Fibroblast of mammary gland (primary cell): ENCODE measurements around the gene KIR2DL3.
"Not testable (repeated sequence)": the region's sequence is repeated elsewhere in the genome, so short reads cannot be mapped to it uniquely, and the experiment has no call there.

ENCODE experiments used
- DNase-seq: peaks from one replicate; pipeline ENCODE4 v3.0.0-alpha.2; 2010; ENCODE audit warnings: low read depth
- H3K4me3 ChIP-seq: 2 replicates; pipeline ENCODE4 v1.5.1; 2011; ENCODE audit warnings: low read depth, mild to moderate bottlenecking, low read length, moderate library complexity; ENCODE audit not compliant: control insufficient read depth

Gene KIR2DL3

DNA sequence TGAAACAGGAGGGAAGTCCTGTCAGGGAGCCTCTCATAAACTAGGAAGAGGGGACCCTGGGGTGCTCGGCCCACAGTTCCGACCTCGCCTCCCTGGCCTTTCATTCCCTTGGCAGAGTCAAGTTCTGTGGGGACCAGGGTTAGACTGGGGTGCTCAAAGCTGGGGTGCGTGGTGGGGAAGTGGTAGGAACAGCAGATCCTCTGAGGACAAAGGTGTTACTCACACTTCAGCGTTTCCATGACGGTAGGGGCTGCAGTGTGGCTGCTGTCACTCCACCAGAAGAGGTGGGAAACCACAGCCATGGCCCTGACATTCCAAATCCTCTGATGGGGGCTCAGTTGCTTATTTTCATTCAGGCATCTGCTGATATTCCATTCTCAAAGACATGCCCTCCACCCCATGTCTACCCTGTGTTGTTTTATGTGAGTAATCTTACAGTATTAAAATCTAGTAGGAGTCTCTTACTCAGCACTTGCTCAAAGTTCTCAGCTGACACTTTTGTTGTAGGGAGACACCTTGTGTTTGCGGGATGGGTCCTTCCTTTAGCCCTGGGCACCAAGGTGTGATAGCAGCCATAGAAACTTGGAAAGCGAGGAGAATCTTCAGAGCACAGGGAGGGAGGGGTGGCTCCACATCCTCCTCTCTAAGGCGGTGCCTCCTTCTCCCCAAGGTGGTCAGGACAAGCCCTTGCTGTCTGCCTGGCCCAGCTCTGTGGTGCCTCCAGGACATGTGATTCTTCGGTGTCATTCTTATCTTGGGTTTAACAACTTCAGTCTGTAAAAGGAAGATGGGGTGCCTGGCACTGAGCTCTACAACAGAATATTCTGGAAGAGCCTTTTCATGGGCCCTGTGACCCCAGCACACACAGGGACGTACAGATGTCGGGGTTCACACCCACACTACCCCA, 18.1 kb downstream of the KIR2DL3 start:
- not testable (repeated sequence) for DNase-seq

DNA sequence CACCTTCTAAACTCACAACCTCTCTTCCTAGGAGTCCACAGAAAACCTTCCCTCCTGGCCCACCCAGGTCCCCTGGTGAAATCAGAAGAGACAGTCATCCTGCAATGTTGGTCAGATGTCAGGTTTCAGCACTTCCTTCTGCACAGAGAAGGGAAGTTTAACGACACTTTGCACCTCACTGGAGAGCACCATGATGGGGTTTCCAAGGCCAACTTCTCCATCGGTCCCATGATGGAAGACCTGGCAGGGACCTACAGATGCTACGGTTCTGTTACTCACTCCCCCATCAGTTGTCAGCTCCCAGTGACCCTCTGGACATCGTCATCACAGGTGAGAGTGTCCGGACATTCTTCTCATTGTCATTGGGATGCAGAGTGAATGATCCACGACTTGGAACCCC, 20.3 kb downstream of the KIR2DL3 start:
- not testable (repeated sequence) for DNase-seq, H3K4me3 ChIP-seq

More for the DNA sequence above, 18.1 kb downstream of the KIR2DL3 start:
- H3K4me3 ChIP-seq = not testable (repeated sequence)

DNA sequence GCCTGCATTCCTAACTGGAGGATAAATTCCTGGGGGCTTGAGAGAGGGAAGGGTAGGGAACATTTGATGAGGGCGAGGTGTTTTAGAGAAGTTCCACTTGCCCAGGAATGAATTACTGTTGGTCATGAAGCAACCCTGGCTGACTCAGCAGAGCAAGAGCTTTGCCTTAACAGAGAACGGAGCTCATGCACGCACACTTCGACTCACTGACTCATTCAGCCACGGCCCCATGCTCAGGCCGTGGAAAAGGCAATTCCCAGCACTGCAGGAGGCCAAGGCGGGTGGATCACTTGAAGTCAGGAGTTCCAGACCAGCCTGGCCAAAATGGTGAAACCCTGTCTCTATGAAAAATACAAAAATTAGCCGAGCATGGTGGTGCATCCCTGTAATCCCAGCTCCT, 25.9 kb downstream of the KIR2DL3 start:
- DNase-seq, H3K4me3 ChIP-seq: not testable (repeated sequence)

DNA sequence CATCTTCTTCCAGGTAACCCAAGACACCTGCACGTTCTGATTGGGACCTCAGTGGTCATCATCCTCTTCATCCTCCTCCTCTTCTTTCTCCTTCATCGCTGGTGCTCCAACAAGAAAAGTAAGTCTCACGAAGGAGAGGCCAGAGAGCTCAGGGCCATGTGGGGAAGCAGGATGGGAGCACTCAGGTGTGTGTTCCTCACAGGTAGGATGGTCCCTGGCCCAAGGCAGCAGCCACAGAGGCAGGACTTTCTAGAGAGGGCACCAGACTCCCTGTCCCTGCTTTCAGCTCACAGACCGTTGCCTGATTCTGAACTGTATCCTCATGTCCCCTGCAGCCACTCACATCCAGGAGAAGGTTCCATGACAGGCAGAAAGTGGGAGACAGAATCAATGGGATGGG, 28.2 kb downstream of the KIR2DL3 start:
- not testable (repeated sequence) for DNase-seq, H3K4me3 ChIP-seq

DNA sequence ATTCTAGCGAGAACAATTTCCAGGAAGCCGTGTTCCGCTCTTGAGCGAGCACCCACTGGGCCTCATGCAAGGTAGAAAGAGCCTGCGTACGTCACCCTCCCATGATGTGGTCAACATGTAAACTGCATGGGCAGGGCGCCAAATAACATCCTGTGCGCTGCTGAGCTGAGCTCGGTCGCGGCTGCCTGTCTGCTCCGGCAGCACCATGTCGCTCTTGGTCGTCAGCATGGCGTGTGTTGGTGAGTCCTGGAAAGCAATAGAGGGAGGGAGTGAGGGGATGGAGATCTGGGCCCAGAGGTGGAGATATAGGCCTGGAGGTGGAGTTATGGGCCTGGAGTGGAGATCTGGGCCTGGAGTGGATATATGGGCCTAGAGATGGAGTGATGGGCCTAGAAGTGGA, 31.3 kb downstream of the KIR2DL3 start, which contains the start of gene KIR2DL1:
KIR2DL1 (plus strand) TSS at position 148 of the 400 bp plus-strand sequence; CDS start at position 206, 58 bp downstream.
- DNase-seq, H3K4me3 ChIP-seq: not testable (repeated sequence)

DNA sequence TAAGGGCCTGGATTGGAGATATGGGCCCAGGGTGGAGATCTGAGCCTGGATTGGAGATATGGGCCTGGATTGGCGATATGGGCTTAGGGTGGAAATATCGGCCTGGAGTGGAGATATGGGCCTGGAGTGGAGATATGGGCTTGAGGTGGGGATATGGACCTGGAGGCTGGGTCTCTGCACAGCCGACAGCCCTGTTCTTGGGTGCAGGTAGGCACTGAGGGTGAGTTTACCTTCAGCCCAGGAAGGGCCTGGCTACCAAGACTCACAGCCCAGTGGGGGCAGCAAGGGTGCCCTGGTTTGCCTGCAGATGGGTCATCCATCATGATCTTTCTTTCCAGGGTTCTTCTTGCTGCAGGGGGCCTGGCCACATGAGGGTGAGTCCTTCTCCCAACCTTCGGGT, 32.2 kb downstream of the KIR2DL3 start:
- DNase-seq, H3K4me3 ChIP-seq: not testable (repeated sequence)

DNA sequence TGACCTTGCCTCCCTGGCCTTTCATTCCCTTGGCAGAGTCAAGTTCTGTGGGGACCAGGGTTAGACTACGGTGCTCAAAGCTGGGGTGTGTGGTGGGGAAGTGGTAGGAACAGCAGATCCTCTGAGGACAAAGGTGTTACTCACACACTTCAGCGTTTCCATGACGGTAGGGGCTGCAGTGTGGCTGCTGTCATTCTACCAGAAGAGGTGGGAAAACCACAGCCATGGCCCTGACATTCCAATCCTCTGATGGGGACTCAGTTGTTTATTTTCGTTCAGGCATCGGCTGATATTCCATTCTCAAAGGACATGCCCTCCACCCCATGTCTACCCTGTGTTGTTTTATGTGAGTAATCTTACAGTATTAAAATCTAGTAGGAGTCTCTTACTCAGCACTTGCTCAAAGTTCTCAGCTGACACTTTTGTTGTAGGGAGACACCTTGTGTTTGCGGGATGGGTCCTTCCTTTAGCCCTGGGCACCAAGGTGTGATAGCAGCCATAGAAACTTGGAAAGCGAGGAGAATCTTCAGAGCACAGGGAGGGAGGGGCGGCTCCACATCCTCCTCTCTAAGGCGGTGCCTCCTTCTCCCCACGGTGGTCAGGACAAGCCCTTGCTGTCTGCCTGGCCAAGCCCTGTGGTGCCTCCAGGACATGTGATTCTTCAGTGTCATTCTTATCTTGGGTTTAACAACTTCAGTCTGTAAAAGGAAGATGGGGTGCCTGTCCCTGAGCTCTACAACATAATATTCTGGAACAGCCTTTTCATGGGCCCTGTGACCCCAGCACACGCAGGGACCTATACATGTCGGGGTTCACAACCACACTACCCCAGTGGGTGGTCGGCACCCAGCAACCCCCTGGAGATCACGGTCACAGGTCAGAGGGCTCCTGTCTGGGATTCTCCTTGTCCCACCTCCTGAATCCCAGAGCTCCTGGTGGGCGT, 33.0 kb downstream of the KIR2DL3 start:
- not testable (repeated sequence) for DNase-seq, H3K4me3 ChIP-seq

DNA sequence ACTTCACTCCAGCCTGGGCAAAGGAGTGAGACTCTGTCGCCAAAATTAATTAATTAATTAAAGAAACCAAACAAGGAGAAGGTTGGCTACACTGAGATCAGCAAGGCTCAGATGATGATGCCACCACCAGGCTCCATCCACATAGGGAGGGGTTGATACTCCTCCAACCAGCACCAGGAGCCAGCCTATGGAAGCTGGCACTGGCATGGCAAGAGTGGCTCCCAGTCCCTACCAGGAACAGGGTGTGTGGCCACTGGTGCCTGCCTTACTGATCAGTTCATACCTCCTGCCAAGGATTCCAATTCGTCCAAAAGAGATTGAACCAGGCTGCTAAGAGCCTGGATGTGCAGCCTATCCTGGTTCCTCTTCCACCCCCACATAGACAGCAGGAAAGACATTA, 34.4 kb downstream of the KIR2DL3 start:
- DNase-seq = not testable (repeated sequence)

DNA sequence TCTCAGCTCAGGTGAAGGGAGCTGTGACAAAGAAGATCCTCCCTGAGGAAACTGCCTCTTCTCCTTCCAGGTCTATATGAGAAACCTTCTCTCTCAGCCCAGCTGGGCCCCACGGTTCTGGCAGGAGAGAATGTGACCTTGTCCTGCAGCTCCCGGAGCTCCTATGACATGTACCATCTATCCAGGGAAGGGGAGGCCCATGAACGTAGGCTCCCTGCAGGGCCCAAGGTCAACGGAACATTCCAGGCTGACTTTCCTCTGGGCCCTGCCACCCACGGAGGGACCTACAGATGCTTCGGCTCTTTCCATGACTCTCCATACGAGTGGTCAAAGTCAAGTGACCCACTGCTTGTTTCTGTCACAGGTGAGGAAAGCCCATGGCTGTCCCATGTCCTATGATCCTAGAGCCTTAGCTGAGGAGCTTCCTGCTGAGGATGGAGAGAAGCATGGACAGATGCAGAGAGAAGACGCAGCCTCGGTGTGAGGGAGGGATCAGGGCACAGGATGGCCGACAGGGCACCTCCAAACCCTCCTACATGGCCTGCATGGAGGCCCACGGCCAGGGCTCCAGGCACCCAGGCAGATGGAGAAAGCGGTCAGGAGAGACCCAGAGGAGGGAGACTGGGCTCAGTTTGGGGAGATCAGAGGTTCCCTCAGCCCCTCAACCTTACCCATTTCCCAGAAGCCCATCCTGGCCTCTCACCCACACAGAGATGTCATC, 36.9 kb downstream of the KIR2DL3 start:
- not testable (repeated sequence) for DNase-seq, H3K4me3 ChIP-seq

More for the DNA sequence above, 34.4 kb downstream of the KIR2DL3 start:
- not testable (repeated sequence) for H3K4me3 ChIP-seq

DNA sequence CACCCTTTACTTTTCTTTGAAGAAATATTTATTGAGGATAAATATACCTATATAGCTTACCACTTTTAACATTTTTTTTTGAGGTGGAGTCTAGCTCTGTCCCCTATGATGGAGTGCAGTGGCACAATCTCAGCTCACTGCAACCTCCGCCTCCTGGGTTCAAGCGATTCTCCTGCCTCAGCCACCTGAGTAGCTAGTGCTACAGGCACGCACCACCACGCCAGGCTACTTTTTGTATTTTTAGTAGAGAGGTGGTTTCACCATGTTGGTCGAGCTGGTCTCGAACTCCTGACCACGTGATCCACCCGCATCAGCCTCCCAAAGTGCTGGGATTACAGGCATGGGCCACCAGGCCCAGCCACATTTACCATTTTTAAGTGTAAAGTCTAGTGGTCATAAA, 37.5 kb downstream of the KIR2DL3 start:
- DNase-seq, H3K4me3 ChIP-seq: not testable (repeated sequence)

DNA sequence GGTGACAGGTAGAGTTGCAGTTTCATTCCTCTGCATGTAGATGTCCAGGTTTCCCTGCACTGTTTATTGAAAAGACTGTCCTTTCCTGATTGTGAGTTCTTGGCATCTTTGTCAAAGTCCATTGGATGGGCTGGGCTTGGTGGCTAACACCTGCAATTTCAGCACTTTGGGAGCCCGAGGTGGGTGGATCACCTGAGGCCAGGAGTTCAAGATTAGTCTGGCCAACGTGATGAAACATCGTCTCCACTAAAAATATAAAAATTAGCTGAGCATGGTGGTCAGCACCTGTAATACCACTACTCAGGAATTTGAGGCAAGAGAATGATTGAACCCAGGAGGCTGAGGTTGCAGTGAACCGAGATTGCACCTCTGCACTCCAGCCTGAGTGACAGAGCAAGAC, 39.5 kb downstream of the KIR2DL3 start:
- not testable (repeated sequence) for DNase-seq, H3K4me3 ChIP-seq

DNA sequence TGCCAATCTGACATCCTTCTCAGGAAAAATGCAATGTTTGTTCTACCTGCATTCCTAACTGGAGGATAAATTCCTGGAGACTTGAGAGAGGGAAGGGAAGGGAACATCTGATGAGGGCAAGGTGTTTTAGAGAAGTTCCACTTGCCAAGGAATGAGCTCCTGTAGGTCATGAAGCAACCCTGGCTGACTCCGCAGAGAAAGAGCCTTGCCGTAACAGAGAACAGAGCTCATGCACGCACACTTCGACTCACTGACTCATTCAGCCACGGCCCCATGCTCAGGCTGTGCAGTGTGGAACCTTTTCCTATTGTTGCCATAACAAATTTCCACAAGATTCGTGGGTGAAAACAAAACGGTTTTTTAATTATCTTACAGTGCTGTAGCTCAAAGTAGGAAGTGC, 40.6 kb downstream of the KIR2DL3 start:
- DNase-seq, H3K4me3 ChIP-seq: not testable (repeated sequence)

DNA sequence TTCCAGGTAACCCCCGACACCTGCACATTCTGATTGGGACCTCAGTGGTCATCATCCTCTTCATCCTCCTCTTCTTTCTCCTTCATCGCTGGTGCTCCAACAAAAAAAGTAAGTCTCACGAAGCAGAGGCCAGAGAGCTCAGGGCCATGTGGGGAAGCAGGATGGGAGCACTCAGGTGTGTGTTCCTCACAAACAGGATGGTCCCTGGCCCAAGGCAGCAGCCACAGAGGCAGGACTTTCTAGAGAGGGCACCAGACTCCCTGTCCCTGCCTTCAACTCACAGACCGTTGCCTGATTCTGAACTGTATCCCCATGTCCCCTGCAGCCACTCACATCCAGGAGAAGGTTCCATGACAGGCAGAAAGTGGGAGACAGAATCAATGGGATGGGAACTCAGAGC, 44.6 kb downstream of the KIR2DL3 start:
- not testable (repeated sequence) for DNase-seq

DNA sequence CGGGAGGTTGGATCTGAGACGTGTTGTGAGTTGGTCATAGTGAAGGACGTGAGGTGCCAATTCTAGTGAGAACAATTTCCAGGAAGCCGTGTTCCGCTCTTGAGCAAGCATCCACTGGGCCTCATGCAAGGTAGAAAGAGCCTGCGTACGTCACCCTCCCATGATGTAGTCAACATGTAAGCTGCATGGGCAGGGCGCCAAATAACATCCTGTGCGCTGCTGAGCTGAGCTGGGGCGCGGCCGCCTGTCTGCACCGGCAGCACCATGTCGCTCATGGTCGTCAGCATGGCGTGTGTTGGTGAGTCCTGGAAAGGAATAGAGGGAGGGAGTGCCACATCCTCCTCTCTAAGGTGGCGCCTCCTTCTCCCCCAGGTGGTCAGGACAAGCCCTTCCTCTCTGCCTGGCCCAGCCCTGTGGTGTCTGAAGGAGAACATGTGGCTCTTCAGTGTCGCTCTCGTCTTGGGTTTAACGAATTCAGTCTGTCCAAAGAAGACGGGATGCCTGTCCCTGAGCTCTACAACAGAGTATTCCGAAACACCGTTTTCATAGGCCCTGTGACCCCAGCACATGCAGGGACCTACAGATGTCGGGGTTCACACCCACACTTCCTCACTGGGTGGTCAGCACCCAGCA, 47.9 kb downstream of the KIR2DL3 start:
- not testable (repeated sequence) for H3K4me3 ChIP-seq, DNase-seq

More for the DNA sequence above, 44.6 kb downstream of the KIR2DL3 start:
- H3K4me3 ChIP-seq = not testable (repeated sequence)

DNA sequence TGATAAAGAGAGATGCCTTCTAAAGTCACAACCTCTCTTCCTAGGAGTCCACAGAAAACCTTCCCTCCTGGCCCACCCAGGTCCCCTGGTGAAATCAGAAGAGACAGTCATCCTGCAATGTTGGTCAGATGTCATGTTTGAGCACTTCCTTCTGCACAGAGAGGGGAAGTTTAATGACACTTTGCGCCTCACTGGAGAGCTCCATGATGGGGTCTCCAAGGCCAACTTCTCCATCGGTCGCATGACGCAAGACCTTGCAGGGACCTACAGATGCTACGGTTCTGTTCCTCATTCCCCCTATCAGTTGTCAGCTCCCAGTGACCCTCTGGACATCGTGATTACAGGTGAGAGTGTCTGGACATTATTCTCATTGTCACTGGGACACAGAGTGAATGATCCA, 49.8 kb downstream of the KIR2DL3 start:
- not testable (repeated sequence) for DNase-seq, H3K4me3 ChIP-seq
